ENCODE measurements around the gene TMEM147.

TMEM147 gene

DNA sequence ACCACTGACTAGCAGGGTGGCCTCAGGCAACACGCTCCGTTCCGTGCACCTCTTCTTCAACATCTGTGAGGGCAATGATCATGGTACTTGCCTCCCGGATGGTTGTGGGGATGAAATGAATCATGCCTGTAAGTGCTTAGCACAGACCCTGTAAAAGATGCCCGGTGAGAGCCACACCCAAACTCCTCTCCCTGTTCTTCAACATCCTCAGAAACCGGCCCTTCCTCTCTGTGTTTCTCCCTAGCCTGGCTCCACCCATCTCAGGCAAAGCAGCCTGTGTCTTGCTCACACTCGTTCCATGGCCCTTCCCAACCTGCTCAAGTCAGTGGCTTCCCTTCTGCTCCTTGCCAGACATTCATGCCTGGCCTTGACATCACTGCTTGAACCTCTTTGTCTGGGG lies 26.1 kb upstream of the TMEM147 start:
- DNase-seq = no peak

DNA sequence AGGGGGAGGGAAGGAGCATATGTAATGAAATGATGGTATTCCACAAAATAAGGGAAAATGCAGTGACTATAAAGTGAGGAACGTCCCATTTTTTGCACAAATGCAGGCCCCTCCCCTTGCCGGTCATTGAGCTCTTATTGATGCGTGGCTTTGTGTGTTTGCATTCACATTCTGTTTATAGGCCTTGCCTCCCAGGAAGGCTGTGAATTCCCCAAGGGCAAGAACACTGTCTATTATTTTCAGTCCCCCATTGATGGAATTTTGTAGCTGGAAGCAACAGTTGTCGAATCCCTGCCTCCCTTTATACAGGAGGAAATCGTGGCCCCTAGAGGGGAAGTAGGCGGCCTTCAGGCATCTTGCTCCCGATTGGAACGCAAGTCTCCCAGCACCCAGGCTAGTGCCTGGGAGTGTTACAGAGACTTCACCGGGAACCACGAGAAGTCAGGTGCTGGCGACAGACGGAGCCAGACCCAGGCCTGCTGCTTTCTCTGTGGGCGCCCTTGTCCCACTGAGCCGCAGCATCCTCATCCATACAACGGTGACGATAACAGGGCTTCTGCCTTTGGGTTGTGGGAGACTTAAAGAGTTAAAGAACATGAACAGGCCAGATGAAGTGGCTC lies 24.2 kb upstream of the TMEM147 start:
- DNase-seq = no peak

DNA sequence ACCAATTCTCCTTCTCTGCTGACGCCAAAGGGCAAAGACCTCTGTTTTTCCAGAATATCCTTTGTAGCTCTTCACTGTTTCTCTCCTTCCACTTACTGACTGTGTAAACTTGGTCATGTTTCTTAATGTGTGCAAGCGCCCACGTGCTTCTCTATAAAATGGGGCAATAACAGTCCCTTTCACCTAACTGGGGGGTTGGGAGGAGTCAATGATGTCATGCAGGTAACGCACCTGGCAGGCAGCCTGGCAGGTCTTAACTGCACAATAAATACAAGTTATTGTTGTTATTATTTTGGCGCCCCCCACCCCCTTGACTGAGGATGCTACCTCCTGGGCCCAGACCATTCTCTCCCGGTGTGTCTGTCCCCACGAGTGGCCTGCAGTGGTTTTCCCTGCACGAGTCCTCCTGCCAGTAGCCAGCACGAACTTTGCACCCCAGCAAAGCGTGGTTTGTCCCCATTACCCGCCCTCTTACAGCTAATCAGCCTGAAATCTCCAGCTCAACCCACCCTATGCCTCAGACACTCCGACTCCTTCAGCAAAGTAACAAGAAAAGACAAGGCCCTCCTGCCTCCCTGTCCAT lies 22.6 kb upstream of the TMEM147 start:
- no peak for DNase-seq

DNA sequence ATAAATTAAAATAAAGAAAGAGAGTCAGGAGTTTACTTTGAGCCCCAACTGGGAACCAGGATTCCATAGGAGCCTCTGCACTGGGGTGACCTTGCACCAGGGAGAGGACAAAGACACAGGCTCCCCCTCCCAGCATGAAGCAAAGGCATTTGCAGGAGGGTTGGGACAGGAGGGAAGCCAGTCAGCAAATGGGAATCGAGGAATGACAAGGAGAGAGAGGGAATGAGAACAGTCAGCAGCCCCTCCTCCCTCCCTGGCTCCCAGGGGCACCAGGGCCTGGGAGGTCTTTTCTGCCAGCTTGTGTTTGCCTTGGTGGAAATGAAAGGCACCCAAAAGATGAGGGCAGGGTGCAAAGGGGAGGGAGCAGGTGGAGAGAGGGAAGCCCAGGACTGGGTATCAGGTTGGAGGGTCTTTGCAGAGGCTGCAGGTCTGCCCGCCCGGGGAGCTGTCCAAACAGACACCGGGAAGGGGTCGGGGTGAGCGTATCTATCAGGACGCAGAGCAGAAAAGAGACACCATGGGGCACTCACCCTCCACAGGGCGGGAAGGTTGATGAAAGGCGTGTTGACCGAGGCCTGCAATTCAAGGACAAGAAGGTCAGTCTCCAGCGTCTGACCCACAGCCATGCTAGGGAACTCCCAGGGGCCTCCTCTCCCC lies 21.1 kb upstream of the TMEM147 start:
- DNase-seq = no peak

DNA sequence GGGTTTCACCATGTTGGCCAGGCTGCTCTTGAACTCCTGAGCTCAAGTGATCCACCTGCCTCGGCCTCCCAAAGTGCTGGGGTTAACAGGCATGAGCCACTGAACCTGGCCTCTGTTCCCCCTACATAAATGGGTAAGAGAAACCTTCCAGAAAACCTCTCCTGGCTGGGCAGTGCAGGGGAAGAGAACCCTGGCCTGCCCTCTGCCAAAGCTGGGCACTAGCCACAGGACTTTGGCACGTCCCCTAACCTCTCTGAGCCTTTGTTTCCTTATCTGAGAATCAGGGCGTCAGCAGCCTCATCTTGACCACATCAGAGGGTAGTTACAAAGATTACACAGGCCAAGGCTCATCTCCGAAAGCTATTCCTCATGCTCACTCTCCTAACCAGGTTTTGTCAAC lies 19.6 kb upstream of the TMEM147 start:
- no peak for DNase-seq

DNA sequence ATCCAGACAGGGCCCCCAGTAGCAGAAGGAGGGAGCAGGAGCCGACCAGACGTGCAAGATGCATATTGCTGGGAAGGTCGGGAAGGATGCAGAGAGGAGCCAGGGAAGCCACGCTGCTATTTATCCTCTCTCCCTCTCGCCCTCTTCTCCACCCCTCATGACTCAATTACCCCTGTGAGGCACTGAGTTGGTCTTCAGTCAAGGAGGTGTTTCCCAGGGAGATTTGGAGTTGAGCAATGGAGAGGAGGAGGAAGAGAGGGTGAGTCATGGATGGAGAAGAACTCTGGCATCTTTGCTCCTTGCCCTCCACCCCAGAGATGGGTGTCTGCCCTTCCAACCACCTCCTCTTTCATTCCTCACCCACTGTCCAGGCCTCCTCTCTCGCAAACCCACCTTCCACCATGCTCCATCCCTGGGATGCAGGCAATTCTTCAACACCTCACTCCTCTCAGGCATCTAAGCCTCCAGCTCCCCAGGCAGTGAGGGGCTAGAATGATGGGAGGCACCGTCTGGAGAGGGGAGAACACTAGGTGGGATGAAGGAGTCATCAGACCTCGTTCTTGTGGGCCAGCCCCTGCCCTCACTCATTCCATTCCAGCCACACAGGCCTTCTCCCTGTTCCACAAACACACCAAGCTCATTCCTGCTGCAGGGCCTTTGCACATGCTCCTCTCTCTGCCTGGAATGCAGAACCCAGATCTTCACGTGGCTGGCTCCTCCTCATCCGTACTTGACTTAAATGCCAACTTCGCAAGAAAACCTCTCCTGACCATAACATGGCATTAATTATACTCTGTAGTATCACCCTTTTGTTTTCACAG lies 17.0 kb upstream of the TMEM147 start, which contains the start of gene SBSN:
Gene SBSN, minus strand, starts transcription at position 94 of the 821 bp plus-strand sequence. Its CDS starts 30 bp downstream, at position 64.
- DNase-seq = no peak

DNA sequence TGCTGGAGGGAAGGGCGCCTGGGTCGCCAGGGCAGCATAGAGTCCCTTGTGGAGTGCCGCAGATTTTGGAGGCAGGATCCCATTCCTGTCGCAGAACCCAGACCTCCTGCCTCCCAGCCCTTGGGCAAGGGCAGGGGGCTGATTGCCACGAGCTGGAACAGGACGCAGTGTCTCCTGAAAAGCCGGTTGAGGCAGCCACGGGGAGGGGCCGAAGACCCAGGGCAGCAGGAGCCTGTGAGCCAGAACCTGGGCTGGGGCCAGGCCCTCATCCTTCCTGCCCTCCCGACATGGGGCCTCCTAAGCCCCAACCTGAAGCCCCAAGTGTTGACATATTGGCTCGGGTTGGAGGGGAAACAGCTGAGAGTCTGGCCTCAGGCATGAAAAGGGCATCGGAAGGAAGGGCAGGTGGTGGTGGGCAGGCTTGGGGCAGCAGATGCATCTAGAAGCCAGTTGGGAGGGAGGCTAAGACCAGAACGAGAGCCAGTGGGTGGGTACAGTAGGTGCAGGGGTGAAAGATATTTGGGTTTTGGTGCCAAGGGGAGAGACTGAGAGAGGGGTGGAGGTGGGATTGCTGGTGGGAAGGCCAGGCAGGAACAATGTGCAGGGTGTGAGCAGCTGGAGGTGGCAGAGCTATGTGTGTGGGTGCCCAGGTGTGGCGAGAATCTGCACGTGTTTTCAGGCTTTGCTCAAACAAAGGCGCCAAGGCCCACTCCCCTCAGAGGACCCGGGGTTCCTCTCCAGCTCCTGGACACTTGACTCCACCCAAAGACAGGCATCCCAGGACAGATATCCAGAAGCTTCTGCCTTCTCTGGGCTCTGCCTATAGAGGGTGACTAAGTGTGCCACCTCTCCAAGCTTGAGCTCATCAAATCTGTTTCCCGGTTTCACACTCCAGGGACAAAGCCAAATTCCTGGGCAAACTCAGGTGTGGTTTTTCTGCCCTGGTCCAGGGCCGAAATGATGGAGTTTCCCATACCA lies 15.9 kb upstream of the TMEM147 start:
- no peak for DNase-seq

DNA sequence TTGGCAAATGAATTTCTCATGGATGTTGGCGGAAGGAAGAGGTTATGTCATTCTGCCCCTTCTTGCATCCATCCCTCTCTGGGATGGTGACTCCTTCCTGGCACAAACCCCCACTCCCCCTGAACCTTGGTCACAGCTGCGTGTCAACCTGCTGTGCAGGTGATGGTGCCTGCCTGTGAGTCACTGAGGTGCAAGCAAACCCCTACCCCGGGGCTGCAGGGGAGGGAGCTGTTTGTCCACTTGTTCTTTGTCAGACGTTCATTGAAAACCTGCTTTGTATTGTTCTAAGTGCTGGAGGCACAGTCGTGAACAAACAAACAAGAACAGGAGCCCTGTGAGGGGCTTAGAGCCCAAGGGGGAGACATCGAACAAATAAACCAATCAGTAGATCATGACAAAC lies 14.1 kb upstream of the TMEM147 start:
- no peak for DNase-seq

DNA sequence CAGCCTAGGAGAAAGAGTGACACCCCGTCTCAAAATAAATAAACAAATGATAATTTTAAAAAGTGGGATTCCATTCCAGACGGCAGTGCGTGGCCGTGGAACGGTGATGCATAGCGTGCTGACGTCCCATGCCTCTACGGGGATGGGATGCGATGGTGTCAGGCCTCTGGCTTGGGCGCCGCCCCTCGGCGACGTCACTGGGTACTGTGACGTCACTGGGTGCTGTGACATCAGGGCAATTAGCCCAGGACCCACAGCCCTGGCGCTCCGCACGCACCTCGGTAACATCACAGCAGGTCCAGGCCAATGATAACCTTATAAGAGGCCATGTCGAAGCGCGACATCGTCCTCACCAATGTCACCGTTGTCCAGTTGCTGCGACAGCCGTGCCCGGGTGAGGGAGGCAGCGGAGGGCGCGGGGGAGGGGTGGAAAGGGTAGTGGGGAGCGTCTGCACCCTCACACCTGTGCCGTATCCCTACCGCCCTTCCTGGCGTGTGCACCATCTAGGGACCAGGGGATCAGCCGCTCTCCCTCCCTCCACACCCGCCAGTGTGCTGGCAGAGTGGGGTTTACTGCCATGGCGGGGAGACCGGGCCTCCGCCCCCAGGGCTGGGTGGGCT lies 12.1 kb upstream of the TMEM147 start, which contains the start of gene GAPDHS:
Gene GAPDHS, plus strand, starts transcription at position 256 of the 621 bp plus-strand sequence. Its CDS starts 72 bp downstream, at position 328.
- no peak for DNase-seq

DNA sequence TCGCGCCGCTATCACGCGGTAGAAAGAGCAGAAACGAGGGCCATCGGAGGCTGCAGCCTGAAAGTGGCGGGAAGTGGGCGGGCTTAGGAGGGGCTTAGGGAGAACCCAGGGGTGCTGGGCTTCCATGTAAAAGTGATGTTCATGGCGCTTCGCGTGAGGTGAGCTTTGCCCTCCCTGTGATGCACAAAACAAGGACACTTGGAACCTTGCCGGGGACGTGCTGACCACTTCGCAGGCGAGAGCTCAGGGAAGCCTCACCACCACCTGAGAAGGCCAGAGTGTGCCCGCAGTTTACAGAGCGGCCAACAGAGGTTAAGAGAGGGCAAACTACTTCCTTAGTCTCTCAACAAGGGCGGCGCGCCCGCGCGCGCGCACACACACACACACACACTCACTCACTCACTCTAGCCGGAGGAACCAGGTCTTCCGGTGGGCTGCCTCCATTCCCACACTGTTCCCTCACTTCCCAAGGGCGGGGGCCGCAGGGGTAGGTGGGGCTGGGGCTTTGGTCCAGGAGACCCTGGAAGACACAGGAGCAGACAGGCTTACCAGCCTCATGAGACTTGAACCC lies 11.5 kb upstream of the TMEM147 start:
- DNase-seq = no peak

DNA sequence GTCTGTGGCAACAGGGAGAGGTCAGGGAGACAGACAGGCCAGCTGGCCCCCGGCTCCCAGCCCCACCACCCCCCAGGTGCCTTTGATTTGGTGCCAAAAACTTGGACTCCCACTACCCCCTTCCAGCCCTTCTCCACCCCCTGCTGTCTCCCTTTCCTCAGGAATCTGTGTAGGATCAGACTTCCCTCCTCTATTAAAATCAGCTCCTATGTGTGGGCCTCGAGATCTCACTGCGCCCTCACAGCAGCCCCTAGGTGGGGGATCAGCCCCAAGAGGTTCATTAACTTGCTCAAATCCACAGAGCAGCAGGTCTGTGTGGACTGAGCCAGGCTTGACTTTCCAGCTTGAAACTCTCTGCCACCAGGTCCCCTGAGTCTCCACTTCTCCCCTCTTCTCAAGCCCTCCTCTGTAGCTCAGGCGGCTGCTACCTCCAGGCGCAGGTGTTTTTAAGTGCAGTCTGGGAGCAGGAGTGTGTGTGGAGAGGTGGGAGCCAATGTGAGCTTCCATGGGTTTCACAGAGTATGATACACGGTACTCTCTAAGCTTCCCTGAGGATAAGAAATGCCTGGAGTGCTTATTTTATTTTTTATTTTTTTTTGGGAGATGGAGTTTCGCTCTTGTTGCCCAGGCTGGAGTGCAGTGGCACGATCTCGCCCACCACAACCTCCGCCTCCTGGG lies 10.5 kb upstream of the TMEM147 start:
- DNase-seq = no peak

DNA sequence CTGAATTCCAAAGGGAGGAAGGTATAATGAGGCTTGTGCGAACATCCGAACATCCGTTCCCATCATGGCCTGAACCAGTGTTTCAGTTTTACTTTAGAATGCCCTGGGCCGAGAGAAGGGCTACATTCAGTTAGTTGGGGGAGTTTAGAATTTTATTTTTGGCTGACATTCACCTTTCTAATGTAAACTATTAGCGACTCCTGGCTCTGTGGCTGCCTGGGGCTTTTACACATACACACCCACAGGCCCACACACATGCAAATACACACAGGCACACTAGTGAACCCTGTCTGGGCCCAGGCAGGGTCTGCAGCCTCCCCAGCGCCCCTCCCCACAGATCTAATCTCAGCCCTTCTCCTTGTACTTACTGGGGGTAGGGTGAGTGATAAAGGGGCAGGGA lies 6.1 kb upstream of the TMEM147 start:
- DNase-seq = no peak

DNA sequence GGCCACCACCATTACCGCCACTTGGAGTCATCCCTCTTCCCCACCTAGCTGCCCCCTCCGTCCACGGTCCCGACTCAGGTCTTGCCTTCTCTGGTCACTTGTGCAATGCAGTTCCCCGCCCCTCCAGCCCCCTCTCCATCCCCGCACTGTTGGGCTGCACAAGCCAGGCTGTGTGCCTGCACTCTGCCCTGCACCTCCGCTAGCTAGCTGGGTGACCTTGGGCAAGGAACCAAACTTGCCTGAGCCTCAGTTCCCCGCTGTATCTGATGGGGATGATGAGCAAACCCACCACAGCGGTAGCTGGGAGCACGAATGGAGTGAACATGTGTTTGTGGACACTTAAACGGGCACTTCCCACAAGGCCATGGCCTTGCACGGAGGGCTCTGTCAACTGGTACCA lies 5.6 kb upstream of the TMEM147 start:
- DNase-seq = no peak

DNA sequence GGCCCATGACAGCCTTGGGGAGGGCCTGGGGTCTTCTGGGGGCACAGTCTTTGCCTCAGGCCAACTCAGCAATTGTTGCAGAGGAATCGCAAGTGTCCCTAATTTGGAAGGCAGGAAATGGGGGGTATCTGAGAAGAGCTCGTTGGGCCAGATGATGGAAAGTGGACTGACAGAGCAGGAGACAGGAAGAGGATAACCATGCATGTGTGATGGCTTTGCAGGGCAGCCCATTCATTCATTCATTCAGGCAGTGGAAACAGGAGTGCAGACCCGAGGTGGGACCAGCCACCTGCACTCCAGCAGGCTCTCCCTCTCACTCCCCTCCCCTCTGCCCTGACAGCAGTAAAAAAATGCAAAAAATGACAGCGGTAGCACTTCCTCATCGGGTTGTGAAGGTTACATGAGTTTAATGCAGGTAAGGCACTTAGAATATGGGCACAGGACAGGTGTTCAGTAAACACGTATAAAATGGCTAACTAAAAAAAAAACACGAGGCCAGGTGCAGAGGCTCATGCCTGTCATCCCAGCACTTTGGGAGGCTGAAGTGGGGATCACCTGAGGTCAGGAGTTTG lies 5.0 kb upstream of the TMEM147 start:
- DNase-seq = no peak

DNA sequence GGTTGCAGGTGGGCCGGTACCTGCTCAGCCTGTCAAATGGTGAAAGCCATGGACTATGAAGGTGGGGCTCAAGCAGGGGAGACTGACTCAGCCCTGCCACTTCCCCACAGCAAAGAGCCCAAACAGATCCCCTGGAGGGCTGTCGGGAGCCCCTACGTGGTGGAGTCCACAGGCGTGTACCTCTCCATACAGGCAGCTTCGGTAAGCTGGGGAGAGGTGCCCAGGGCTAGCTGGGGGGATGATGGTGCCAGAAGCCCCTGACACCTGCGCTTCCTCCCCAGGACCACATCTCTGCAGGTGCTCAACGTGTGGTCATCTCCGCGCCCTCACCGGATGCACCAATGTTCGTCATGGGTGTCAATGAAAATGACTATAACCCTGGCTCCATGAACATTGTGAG lies 3.2 kb upstream of the TMEM147 start:
- DNase-seq = no peak

DNA sequence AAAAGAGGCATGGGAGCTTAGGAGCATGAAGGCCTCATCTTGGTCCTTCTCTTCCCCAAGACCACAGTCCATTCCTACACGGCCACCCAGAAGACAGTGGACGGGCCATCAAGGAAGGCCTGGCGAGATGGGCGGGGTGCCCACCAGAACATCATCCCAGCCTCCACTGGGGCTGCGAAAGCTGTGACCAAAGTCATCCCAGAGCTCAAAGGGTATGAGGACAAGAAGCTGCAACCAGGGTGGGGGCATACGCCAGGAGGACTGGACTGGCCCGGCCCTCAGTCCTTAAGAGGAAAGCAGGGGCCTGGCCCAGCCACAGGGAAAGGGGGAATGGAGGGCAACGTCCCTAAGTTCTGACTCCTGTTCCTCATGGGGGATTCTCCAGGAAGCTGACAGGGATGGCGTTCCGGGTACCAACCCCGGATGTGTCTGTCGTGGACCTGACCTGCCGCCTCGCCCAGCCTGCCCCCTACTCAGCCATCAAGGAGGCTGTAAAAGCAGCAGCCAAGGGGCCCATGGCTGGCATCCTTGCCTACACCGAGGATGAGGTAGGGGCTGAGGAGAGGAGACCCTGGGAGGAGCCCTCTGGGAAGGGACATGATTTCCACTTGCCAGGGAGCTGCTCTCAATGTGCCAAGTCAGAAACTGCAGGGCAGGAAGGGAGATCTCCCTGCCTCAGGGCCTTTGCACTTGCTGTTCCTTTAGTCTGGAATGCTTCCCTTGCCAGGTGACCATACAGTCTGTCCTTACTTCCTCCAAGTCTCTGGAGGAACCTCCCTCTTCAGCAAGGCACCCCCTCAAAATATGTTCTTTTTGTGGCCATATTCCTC lies 1.9 kb upstream of the TMEM147 start:
- no peak for DNase-seq

DNA sequence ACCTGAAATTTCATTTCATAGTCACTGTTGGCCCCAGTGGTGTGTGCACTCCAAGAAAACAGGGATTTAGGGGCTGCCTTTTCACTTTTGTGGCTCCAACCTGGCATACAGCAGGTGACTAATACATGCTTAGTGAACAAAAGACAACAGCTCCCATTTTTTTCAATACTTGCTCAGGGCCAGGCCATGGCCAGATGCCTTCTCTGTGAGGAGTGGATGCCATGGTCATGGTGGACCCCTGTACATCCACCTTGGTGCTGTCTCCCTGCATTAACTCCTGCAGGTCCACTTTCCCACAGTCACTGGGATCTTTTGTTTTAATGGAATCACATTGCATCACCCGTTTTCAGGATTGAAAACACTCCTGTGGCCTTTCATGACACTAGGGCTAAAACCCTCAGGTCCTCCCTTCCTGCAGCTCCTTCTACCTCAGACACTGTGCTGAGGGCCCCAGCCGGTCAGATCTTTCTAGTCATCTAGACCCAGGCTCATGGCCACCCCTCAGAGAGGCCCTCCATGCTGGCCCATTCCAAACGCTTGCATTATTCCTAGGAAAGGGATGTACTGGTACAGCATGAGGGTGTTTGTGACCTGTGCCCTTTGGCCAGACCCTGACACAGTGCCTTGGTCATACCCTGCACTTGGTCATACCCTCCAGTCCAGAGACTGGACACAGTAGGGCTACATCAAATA lies 1.2 kb upstream of the TMEM147 start:
- no peak for DNase-seq
